GM12878 (cell line): ENCODE results near the gene CEP128. TPM values are rescaled to one million over a fixed set of nuclear protein-coding genes. Genes with fewer than 3 reads are reported as not detected.

Source experiments
- ATAC-seq: fragments of 200-7000 bp; cut with Tn5 transposase; 3 replicates; pipeline ENCODE4 v1.9.1; 2020; ENCODE audit warnings: mild to moderate bottlenecking, moderate library complexity
- BruUV-seq: library from RNA; stranded (reverse); fragments of 400-500 nt; replicated peaks from 2 replicates; lab custom pipeline; 2021; lab: Mats Ljungman, UMichigan
- CTCF ChIA-PET: fragments of 300-600 bp; sonication (Branson Sonifier 250); formaldehyde crosslinking; extraction: SDS; loops from one replicate; lab custom pipeline; 2021; ENCODE audit warnings: inconsistent platforms; lab: Yijun Ruan, JAX
- POLR2A ChIA-PET: fragments of 350-600 bp; formaldehyde crosslinking; extraction: SDS; loops from one replicate; lab custom pipeline; 2021; ENCODE audit warnings: inconsistent platforms; lab: Charles Lee
- RAD21 ChIA-PET: fragments of 300-600 bp; sonication (Branson Sonifier 250); formaldehyde crosslinking; loops from one replicate; lab custom pipeline; 2023; ENCODE audit warnings: antibody characterized with exemption; ENCODE audit not compliant: unreplicated experiment; lab: Charles Lee
- SMC1A ChIA-PET: fragments of 300-600 bp; sonication (Branson Sonifier 250); formaldehyde crosslinking; loops from one replicate; lab custom pipeline; 2023; ENCODE audit not compliant: unreplicated experiment, uncharacterized antibody; lab: Charles Lee
- DNase-seq: peaks from one replicate; pipeline ENCODE4 v3.0.0-alpha.2; 2011; ENCODE audit warnings: low read depth, low spot score
- FAIRE-seq: peaks from 3 replicates; lab custom pipeline; 2011; peaks lifted over from hg19 to GRCh38; lab: Jason Lieb, UNC
- H2AFZ ChIP-seq: 2 replicates; pipeline ENCODE4 v1.6.0; 2011; ENCODE audit warnings: low read depth, low read length, control low read depth; ENCODE audit not compliant: control insufficient read depth
- H3K27ac ChIP-seq: 2 replicates; pipeline ENCODE4 v1.5.1; 2011; ENCODE audit warnings: control low read depth; ENCODE audit not compliant: control insufficient read depth, insufficient read depth
- H3K27me3 ChIP-seq, 2 experiments: replicated peaks in 1 of 2; 2 replicates each; pipeline versions ENCODE4 v1.6.0 to v1.6.1; 2011; ENCODE audit warnings: low read length in 1 of 2; ENCODE audit not compliant: control insufficient read depth in 2 of 2, insufficient read depth in 2 of 2
- H3K36me3 ChIP-seq, 2 experiments: 2 replicates each; pipeline ENCODE4 v1.5.1; 2011; ENCODE audit warnings: low read length in 1 of 2; ENCODE audit not compliant: control insufficient read depth in 2 of 2, insufficient read depth in 2 of 2
- H3K4me1 ChIP-seq: 2 replicates; pipeline ENCODE4 v1.6.1; 2011; ENCODE audit warnings: mild to moderate bottlenecking, low read length, moderate library complexity, mixed read lengths; ENCODE audit not compliant: control insufficient read depth, insufficient read depth
- H3K4me2 ChIP-seq: 2 replicates; pipeline ENCODE4 v1.6.0; 2011; ENCODE audit warnings: control low read depth; ENCODE audit not compliant: control insufficient read depth, insufficient read depth
- H3K4me3 ChIP-seq: fragments of 200-600 bp; sonication (generic); 2 replicates; pipeline ENCODE4 v1.5.1; 2016
- H3K79me2 ChIP-seq: 2 replicates; pipeline ENCODE4 v1.6.0; 2011; ENCODE audit warnings: low read length; ENCODE audit not compliant: control insufficient read depth, insufficient read depth
- H3K9ac ChIP-seq: 2 replicates; pipeline ENCODE4 v1.8.0; 2011; ENCODE audit warnings: low read length, control low read depth, mixed read lengths; ENCODE audit not compliant: control insufficient read depth, insufficient read depth
- H3K9me3 ChIP-seq: replicated peaks from 3 replicates; pipeline ENCODE4 v1.5.1; 2011; ENCODE audit warnings: mild to moderate bottlenecking, low read length; ENCODE audit not compliant: control insufficient read depth, insufficient read depth
- H4K20me1 ChIP-seq: 2 replicates; pipeline ENCODE4 v1.6.0; 2011; ENCODE audit not compliant: control insufficient read depth, insufficient read depth
- ELK1 ChIP-seq: IDR thresholded peaks from 2 replicates; pipeline ENCODE4 v1.6.1; 2012; ENCODE audit warnings: low read depth, low read length, improper control_type of control experiment
- HDGF ChIP-seq: fragments of 450-650 bp; IDR thresholded peaks from 2 replicates; pipeline ENCODE4 v1.6.1; 2016; ENCODE audit warnings: antibody characterized with exemption
- IKZF2 ChIP-seq, 2 experiments: fragments of 450-650 bp; IDR thresholded peaks; 2 replicates each; pipeline ENCODE4 v1.6.1; 2017; ENCODE audit warnings: mild to moderate bottlenecking in 2 of 2, moderate library complexity in 2 of 2
- JUNB ChIP-seq: IDR thresholded peaks from 2 replicates; pipeline ENCODE4 v1.6.1; 2016; ENCODE audit warnings: antibody characterized with exemption, mild to moderate bottlenecking
- KAT2A ChIP-seq: conservative IDR thresholded peaks from 2 replicates; pipeline ENCODE4 v1.6.1; 2011; ENCODE audit warnings: low read depth, low read length; ENCODE audit not compliant: control insufficient read depth
- NFXL1 ChIP-seq: fragments of 450-650 bp; IDR thresholded peaks from 2 replicates; pipeline ENCODE4 v1.6.1; 2017; ENCODE audit warnings: antibody characterized with exemption, mild to moderate bottlenecking, borderline replicate concordance
- SIX5 ChIP-seq: IDR thresholded peaks from 2 replicates; pipeline ENCODE4 v1.6.1; 2011; ENCODE audit warnings: mild to moderate bottlenecking, low read depth, low read length, moderate library complexity; ENCODE audit not compliant: severe bottlenecking
- SKIL ChIP-seq: fragments of 450-650 bp; IDR thresholded peaks from 2 replicates; pipeline ENCODE4 v1.6.1; 2017; ENCODE audit warnings: mild to moderate bottlenecking, low read depth, inconsistent platforms; ENCODE audit not compliant: poor library complexity, severe bottlenecking
- SPI1 ChIP-seq: IDR thresholded peaks from 2 replicates; pipeline ENCODE4 v1.6.1; 2011; ENCODE audit warnings: low read depth, mild to moderate bottlenecking, low read length, moderate library complexity, borderline replicate concordance; ENCODE audit not compliant: insufficient read depth
- STAT1 ChIP-seq: fragments of 450-650 bp; conservative IDR thresholded peaks from 2 replicates; pipeline ENCODE4 v1.6.1; 2014; ENCODE audit warnings: antibody characterized with exemption, mild to moderate bottlenecking
- WGBS: methylation state at CpG from one replicate; pipeline ENCODE4 v1.1.6; 2016; ENCODE audit warnings: low lambda C conversion rate; ENCODE audit not compliant: insufficient replicate concordance, insufficient coverage; ENCODE audit errors: missing lambda C conversion rate; 5-methylcytosine and 5-hydroxymethylcytosine counted together
- in situ Hi-C: fragments of 300-500 bp; cut with MboI; formaldehyde crosslinking; loops from 9 replicates; pipeline ENCODE4 v1.14.3; 2018; ENCODE audit warnings: mixed read lengths
- intact Hi-C: fragments of 100-400 bp; cut with micrococcal nuclease; formaldehyde crosslinking; loops from one replicate; pipeline ENCODE4 v1.14.2; 2022; ENCODE audit not compliant: unreplicated experiment
- polyA plus RNA-seq, 11 experiments: library from polyadenylated mRNA; depleted of rRNA in 4 of 11; unstranded in 6 of 11; stranded (reverse) in 5 of 11; fragments of >200 nt; fragmentation: Nextera tagmentation in 4 of 11; fragmentation: Illumina TruSeq in 1 of 11; extraction: Ambion mirVana in 4 of 11; extraction: Trizol in 1 of 11; gene quantifications; 1 replicate in 1 of 11; 2 replicates in 10 of 11; pipeline versions ENCODE4 v1.2.1 to v1.2.3, GENCODE V29; 2011 to 2016; ENCODE audit warnings: inconsistent platforms in 2 of 11, missing spikeins in 2 of 11, low read depth in 1 of 11
- total RNA-seq, 4 experiments: library from RNA; depleted of rRNA in 3 of 4; stranded (reverse); fragments of >200 nt in 3 of 4; fragmentation: Illumina TruSeq in 1 of 4; extraction: Trizol in 1 of 4; gene quantifications; 2 replicates each; pipeline versions ENCODE4 v1.2.1 to v1.2.3, GENCODE V29; 2013 to 2021

The CEP128 gene
- total and polyA plus RNA-seq, 10 of the 15 experiments (the other 5 are each of a cell fraction or from before 2014, with no cell fraction given): 1.1 to 6.7 (median 3.4) TPM

- TF ChIP-seq SKIL (no peak), KAT2A (no peak), ELK1 (no peak), SIX5 (no peak), JUNB (no peak)
Observed at GRCh38 chr14:80700601-80701000, 240.9 kb downstream of the CEP128 start (continued).

DNA sequence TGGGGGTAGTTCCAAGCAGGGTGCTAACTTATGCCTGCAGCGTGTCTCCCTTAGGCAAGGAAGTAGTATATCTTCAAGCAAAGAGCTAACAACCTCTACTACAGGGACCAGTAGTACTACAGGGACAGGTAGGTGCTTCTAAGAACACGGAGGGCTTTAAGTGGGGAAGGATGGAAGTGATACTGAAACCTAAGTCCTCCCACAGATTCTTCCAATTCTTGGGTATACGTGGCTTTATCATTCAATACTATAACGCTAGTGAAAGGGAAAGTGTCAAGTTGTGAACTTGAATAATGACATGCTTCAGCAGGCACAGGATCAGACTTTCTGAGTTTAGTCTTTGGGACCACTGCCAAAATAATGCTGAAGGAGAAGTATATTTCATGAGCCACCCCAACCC, 241.7 kb downstream of the CEP128 start:
- Histone ChIP-seq H3K4me1 (no peaks in the 10 kb centered on the region), H4K20me1 (no peaks in the 10 kb centered on the region), H3K79me2 (no peaks in the 10 kb centered on the region), H2AFZ (no peak overlapping the region), H3K27ac (no peak overlapping the region), H3K4me3 (no peak overlapping the region), H3K9ac (no peak overlapping the region), H3K27me3 (no peaks in the 10 kb centered on the region), H3K36me3 (no peaks in the 10 kb centered on the region), H3K9me3 (no peaks in the 10 kb centered on the region), H3K4me2 (no peak overlapping the region)
- TF ChIP-seq NFXL1 (no peak), STAT1 (no peak), SPI1 (peak; percentile 13; the same call in 1 of the 2 replicates), IKZF2 (IDR thresholded peaks at IDR 0.05) (peak; percentile 27 to 46; a peak in 3 of 4 replicates), HDGF (no peak)
- ChIA-PET RAD21 (no interaction called here), CTCF (no interaction called here), POLR2A (no interaction called here), SMC1A (no interaction called here)
- no TSS peak for BruUV-seq
- in situ Hi-C loops: no loop called here
- peak; percentile 7 for DNase-seq
- FAIRE-seq: no peak
- ATAC-seq: peak; percentile 61
- intact Hi-C loops: no loop called here
- WGBS: 28% methylated on average over 4 of the region's 4 CpGs
